GM18909 (cell line): ENCODE data around the gene DNPEP.

ENCODE experiments used
- ATAC-seq: cut with Tn5 transposase; IDR thresholded peaks from one replicate; pipeline ENCODE4 v1.9.1; 2021; ENCODE audit warnings: mild to moderate bottlenecking; ENCODE audit not compliant: unreplicated experiment, poor library complexity

The DNPEP gene

DNA sequence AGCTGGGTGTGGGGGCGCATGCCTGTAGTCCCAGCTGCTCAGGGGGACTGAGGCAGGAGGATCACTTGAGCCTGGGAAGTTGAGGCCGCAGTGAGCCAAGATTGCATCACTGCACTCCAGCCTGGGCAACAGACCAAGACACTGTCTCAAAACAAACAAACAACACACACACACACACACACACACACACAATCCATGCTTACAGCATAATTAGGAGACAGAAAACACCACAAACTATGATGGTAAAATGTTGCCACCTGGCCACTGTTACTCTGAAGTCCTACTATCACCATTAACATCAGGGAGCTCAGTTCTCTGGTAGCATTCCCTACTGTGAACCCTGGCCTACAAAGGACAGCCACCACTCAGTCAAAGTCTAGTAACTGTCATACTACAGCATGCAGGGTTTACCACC lies 18.3 kb downstream of the DNPEP start:
- no peak for ATAC-seq

DNA sequence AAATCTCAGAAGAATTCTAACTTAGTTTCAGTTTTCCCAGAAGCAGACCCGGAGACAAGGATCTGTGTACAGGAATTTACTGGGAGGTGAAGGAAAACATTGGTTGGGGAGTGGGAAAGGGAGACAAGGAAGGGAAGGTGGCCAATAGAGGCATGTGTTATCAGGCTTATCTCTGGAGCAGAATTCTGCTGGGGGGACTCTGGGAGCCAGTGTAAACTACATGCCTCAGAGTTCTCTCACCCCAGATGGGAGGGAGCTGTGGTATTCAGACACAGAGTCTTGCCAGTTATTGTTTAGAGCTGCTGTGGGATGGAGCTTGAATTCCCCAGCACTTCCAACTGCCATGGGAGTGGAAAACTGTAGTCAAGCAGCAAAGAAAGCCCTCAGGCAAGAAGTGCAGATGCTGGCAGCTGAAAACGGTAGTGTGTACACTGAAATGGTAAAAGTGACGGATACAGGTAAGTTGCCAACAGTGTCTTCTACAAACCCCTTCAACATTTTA lies 19.0 kb downstream of the DNPEP start:
- no peak for ATAC-seq

DNA sequence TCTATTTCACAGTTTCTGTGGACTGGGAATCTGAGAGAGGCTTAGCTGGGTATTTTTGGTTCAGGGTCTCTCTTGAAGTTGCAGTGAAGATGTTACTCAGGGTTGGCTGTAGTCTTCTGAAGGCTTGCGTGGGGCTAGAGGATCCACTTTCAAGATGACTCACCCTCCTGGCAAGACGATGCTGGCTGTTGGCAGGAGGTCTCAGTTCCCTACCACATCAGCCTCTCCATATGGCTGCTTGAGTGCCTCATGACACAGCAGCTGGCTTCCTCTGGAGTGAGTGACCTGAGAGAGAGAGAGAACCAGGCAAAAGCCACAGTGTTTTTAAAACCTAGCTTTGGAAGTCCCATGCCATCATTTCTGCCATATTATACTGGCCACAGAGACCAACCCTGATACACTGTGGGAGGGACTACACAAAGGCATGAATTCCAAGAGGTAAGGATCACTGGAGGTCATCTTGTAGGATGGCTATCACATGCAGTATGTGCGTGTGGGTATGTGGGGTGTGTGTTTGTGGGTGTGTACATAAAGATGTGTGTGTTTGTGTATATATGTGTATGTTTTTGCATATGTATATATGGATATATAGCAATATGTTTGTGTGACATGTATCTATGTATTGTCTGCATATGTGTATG lies 25.1 kb downstream of the DNPEP start:
- ATAC-seq, result peak; percentile 83

DNA sequence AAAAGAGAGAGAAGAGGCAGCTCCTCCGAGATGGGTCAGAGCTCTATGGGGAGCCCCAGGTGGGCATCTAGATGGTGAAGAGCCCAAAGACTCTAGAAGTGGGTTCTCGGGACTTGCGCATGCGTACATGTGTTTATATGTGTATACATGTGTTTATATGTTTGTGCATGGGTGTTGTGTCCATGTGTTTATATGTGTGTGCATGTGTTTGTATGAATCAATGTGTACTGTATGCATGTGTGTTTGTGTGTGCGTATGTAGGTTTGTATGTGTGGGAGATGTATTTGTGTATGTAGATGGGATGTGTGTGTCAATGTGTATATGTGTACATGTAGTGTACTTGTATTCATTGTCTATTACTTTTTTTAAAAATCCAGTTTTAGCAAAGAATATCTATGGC lies 25.6 kb downstream of the DNPEP start:
- no peak for ATAC-seq

DNA sequence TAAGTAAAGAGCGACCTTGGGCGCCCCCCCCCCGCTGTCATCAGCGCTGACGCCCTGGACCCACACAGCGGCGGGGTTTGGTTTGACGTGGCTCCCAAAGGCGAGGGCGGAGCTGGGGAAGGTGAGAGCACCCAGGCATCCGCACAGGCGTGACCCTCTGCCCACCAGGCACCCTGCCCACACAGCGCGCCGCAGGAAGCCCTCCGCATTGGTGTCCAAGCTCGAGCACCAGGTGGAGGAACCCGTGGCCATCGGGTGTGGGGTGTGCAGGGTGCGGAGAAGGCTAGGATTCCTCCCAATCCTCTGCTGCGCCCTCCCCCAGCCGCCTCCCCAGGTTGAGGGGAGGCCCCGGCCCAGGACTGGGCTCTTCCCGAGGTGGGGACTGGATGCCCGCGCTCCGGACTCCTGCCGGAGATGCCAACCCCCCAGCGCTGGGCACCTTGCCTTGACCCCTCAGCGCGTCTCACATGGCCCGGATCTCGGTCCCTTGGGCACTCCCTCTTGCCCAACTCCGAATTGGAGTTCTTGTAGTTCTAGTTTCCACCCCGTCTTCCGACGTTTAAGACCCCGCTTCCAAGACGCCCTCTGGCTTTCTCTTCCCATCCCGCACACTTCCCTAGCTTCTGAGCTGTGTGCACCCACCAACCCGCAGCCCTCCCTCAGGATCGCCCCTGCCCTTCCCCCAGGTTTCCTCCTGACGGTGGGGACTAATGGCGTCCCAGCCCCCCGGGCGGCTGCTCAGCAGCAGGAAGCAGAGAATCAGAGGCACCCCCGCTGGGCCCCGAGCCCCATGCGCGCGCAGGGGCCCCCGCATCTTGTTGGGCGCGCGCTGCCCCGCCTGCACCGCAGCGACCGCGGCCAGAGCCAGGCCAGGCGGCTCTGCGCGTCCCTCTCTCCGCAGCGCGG lies 29.3 kb downstream of the DNPEP start:
- ATAC-seq, result no peak

DNA sequence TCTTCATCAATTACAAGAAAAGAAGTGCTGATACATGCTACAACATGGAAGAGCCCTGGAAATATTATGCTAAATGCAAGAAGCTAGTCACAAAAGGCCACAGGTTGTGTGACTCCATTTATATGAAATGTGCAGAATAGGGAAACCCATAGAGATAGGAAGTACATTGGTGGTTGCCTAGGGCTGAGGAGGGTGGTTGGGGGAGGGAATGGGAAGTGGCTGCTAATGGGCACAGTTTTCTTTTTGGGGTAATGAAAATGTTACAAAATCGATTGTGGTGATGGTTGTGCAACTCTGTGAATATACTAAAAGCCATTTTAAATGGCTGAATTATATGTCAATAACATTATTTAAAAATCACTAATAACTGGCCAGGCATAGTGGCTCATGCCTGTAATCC lies 30.9 kb downstream of the DNPEP start:
- no peak for ATAC-seq

DNA sequence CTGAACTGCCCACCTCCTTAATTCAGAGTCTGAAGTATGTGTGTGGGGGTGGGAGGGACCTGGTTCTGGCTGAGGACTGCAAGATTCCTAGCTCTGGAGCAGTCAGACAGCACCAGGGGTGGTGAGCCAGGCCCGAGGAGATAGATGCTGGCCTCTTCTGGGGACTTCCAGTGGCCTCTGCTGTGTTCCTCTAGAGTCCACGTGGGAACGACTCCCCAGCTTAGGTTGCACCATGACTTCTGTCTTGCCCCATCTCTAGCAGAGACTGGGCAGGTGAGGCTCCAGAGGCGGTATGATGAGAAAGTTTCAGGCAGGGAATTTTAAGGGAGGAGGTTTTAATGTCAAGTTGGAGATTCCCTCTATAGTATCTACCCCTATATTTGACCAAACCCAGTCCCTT lies 33.1 kb downstream of the DNPEP start:
- no peak for ATAC-seq

DNA sequence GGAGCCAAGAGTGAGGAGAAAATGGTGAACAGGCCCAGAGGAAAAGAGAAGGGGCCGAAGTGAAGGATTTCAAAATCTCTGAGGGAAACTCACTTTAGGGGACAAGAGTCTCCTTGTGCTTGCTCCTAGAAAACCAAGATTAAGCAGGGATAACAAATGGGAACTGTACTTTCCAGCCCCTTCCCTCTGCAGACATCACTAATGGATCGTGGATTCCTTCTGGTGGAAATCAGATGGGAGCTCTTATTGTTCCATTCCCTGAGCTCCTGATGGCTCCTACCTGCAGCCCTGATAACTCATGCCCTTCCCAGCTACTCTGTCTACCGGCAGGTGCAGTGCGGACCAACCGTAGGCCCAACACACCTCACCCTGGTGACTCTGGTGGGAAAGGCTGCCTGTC lies 34.6 kb downstream of the DNPEP start:
- ATAC-seq, result no peak

DNA sequence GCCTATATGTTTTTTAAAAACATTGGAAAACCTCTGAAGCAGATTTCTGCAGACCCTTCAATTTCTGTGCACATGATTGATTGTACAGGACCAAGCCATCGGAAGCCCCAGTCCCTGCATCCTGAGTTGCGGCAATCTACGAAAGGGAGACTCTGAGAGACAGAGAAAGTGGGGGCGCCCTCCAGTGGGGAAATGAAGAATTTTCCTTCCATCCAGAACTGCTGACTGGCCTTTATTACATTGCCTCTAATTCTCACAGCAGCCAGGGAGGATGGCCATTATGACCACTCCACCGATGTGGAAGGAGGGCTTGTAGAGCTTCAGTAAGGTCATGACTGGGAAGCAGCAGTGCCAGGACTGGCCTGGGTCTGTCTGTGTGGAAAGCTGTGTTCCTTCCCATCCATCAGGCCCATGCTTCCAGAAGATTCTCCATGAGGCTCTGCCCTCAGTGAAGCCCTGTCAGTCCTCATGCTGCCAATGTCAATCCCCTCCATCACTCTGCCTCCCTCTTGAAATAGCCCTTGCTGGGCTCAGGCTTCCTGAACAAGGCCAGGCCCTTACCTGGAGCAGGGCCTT lies 35.2 kb downstream of the DNPEP start:
- ATAC-seq, result peak; percentile 58

DNA sequence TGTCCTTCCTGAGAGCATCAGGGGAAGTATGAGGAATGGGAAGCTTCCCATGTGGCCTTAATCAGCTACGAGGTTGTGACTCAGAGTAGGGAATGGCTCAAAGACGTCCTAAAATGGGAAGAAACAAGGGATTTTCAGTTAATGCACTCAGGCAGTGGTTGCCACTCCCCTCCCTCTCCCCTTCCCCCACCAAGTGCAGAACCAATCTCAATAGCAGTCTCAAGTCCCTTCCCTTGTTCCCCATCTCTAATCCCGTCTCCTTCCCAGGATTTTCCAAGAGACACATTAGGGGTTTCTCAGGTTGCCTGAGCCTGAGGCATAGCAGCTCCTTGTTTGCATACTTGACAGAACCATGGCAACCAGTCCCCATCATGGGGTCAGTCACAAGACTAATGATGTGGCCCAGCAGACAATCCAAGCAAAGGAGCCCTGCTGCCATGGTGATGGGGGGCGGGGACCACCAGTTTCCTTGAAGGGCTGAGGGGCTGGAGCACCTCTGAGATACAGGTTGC lies 36.9 kb downstream of the DNPEP start:
- no peak for ATAC-seq

DNA sequence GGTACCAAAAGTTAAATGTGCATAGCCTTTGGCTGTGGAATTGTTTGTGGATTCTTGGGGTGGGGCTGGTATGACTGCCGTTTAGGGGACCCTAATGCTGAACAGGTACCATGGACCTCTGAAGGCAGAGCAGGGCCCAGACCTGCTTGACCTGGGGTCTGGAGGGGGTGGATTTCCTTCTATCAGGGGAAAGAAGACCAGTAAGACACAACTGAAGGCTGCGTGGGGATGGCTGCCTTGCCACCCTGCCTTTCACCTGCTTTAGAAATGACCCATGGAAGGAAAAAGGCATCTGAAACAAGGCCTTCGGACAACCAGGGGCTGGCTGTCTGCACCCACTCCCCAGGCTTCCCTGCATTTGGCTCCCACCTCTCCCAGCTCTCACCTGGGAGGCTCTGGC lies 37.5 kb downstream of the DNPEP start:
- no peak for ATAC-seq

DNA sequence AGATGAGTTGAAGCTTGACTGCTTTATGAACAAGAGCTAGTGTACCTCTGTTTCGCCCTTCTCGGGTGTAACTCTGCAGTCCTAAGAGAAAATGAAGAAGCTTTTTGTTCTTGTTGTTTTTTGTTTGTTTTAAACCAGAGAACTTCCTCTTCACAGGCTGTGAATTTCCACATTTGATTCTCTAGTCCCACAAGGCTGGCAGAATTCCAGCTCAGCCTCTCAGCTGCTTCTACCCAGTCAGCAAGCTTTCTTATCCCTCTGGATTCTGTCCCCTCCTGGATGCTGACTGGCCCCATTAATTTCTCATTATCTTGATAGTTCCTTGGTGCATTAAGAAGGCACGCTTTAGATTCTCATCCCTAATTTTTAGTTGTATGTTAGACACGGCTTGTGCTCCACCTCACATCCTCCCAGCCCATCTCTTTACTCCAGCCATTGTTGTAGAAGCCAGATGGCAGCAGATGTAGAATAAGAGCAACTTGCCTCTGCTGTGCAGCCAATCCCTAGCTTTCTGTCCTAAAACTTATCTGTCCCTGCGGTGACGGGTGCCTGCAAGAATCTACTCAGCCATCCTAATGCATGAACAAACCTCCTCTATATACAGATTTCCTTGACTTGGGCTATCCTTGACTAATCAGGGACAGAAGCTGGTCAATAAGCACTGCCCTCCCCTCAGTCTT lies 42.8 kb downstream of the DNPEP start:
- no peak for ATAC-seq

DNA sequence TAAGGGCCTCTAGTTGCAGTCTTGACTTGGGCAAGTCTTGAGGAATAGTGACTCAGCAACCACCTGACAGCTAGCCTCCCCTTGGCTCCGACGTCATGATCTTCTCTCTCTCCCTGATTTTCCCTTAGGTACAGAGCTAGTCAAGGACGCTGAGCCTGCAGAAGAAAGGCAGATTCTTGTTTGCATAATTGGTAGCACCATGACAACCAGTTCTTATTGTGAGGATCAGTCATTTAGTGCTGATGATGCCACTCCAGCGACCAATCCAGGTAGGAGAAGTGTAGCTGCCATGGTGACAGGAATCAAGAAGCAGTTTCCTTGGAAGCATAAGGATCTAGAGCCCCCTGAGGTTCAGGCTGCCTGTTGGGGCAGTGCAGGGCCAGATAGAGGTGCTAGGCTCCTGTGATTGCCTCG lies 52.3 kb downstream of the DNPEP start:
- no peak for ATAC-seq

DNA sequence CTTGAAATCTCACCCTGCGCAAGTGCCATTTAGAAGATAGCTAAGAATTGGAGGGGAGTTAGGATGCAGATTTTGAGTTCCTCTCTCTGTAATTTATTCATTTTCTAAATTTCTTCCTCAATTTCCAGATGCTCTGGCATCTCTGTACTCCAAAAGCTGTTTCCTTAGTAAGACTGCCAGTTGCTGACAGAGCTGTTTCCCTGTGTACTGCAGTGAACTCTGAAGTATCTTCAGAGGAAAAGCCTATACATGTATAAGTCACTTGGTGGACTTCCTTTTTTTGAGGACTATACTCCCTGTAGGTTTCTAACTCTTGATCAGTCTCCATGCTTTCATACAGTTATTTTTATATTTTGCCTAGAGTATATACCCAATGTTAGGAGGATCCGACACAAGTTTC lies 53.6 kb downstream of the DNPEP start:
- ATAC-seq, result no peak

DNA sequence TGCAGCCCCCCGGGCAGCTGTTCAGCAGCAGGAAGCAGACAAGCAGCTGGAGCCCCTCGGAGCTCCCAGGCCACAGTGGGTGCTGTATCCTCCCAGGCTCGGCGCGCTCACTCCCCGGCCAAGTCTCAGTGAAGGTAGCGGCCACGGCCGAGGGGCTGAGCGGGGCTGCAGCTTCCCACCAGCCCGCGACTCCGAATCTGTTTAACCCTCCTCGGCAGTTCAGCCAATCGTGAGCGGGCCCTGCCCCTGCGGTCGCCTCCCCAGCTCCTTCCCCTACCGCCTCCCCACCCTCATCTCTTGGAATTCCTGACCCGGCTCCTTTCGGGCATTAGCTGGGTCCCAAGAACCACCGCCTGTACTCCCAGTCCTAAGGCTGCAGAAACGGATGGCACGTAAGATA lies 55.2 kb downstream of the DNPEP start, which contains the start of gene RESP18:
Gene RESP18, minus strand, starts transcription at position 203 of the 400 bp plus-strand sequence.
- no peak for ATAC-seq

DNA sequence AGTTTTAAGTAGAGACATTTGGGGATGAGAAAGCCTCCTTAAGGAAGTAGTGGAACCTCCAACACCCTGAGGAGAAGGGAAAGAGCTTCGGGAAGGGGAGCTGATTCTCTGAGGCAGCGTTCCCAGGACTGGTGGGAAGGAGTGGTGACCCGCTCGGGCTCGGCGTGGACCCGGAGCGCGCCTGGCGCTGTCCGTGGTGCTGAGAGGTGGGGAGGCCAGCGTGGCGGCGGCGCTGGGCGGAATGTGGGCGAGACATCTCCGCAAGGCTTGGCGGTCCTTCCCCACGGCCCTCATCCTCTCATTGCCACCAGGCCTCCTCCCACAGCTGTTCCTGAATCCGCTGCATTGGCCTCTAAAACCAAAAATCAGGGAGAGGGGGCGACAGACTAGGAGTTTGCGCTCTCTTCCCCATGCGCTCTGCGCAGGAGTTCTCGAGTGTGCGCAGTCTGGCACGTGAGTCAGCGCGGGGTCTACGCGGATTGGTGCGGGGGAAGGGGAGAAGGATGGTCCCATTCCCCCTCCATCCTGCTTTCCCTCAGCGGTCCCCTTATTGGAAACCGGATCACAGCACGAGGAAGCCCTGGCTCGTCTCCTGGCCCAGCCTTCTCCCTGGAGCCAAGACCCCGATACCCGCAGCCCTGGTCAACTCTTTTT lies 56.0 kb downstream of the DNPEP start:
- ATAC-seq, result no peak

DNA sequence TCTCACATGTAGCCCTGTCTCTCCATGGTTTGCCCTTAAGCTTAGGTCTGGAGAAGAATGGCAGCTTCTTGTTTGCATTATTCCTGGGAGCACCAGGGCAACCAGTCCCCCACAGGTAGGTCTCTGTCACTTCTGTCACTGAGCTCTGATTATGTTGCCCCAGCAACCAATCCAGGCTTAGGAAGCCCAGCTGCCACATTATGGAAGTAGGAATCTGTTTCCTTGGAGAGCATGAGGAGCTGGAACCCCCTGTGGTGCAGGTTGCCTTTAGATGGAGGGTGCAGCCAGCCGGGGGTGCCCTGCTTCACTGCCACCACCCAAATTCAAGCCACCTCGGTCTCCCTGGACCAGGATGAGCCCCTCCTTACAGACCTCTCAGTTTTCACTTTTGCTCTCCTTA lies 60.0 kb downstream of the DNPEP start:
- no peak for ATAC-seq

DNA sequence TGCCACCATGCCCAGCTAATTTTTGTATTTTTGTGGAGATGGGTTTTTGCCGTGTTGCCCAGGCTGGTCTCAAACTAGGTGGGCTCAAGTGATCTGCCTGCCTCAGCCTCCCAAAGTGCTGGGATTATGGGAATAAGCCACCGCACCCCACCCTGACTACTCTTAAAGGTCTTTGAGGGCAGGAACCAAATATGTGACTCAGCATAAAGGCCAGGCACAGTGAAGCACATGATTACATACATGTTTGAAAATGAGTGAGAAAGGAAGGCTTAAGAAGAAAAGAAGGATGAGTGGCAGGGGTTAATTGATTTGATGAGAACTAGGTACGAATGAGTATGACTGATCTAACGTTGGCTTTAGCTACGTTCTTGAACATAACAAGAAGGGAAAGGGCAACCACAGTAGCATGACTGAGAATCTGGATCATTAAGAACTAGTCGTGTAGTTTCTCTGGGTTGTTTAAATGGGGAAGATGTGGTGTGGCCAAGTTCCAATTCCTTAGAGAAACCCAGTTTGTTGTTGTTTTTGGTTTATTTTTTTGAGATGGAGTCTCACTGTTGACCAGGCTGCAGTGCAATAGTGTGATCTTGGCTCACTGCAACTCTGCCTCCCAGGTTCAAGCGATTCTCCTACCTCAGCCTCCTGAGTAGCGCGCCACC lies 61.9 kb downstream of the DNPEP start:
- no peak for ATAC-seq

DNA sequence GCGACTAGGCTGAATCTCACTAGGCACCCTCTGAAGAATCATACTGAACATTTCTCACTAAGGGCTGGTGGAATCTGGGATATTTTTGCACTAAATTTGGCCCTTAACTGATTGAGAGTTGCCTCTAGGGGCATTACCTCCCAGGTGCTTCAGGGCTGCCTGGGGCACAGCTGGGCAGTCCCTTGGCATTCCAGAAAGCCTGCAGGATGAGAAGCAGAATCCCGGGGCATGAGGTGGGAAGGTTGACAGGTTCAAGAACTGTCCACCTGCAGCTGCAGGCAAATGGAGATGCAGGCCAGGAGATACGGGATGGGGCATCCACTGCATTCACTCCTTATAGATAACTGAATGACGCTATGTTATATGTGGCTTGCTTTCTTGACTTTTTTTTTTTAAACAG lies 62.6 kb downstream of the DNPEP start:
- ATAC-seq, result no peak
